Activated CD4-positive, alpha-beta T cell treated with anti-CD3 and anti-CD28 coated beads for 24 hours (primary cell): Measurements from ENCODE around the gene SLC12A7.
"Not testable (repeated sequence)": the region's sequence is repeated elsewhere in the genome, so short reads cannot be mapped to it uniquely, and the experiment has no call there.

Source experiments
- DNase-seq, 2 donors: peaks; one replicate each; pipeline ENCODE4 v3.0.0-alpha.2; 2020; ENCODE audit warnings: low read depth in 2 of 2

The SLC12A7 gene

DNA sequence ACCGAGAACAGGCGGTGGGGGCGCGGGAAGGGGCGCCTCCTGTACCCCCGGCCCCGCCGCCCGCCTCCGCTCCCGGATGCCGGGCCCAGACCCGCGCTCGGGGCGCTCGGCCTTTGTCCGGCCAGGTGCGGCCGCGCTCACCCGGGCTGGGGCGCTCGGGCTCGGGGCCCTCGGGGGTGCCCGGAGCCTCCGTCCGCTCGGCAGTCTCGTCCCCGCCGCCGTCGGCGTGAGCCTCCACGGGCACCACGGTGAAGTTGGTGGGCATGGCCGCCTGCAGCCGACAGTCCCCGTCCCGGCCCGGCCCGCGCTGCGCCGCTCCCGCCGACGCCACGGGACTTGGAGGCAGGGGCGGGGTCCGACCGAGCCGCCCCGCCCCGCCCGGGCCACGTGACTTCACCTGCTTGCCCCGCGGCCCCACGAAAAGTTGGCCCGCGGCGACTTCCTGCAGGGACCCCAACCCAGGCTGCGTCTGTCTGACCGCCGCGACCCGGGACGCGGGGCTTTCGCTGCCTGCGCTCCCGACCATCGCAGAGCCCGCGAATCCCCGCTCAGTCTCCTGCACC lies at the start of gene SLC12A7:
Gene SLC12A7 (minus strand): TSS at position 337 of the 563 bp plus-strand sequence. CDS start 72 bp downstream, at position 265.
- peak; percentile 54 to 61 for DNase-seq

DNA sequence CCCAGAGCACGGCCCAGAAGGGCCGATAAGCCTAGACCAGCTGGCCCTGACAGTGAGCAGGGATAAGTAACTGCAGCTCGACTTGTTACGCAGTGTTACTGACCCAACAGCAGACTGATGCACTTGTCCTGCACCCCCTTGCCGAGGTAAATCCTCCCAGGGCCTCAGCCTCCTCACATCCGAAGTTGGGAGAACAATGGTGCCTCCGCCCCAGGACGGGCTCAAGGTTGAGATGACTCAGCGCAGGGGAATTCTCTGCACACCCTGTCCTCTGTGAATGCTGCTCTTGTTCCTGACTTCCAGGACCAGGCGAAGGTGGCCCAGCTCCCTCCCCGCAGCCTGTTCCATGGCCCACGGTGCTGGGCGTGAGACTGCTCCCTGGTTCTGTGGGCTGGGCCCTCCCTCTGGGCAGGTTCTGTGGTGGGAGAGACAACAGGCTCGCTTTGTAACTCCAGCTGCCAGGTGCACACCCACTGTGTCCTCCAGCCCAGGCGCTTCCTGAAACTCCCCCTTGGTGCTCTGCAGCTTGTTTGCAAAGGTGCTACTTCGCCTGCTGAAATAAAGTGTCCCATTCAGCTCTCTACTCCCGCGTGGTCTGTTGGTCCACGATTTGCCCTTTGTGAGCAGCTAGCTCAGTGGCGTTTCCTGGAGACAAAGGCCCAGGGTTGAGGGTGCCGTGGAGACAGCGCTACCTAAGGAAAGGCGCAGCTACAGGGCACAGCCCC lies 49.4 kb upstream of the SLC12A7 start:
- no peak for DNase-seq

DNA sequence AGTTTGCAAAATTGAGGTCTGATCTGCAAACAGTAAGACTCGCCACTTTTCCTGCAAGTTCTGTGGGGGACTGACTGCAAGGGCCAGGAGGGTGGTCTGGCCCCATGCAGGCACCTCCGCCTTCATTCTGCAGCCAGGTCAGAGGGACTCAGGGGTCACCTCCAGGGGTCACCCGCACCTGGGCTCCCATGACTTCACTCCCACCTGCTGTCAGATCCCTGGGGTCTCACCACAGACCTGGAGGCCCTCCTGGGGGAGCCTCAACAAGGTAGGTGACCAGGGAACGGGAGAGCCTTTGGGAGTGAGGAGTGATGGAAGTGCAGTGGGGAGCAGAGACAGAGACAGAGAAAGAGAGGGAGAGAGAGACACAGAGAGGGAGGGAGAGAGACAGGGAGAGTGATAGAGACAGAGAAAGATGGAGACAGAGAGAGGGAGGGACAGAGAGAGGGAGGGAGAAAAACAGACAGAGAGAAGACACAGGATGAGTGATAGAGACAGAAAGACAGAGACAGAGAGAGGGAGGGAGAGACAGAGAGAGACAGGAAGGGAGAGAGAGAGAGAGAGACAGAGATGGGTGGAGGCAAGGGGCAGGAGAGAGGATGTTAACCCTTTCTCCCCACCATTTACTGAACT lies 48.0 kb upstream of the SLC12A7 start:
- no peak for DNase-seq

DNA sequence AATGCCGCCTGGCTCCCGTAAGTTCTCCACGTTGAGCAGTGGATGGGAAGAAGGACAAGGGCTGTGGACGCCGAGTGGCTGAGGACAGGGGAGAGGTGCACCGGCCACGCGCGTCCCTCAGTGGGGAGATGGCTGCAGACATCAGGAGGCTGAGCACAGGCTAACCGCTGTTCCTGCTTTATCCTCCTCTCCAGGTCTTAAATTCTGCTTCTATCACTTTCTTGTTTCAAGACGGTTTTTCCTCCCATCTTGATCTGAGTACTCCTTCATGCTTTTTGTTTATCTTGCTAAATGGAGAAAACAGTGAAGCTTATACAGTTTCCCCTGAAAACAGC lies 47.4 kb upstream of the SLC12A7 start:
- no peak for DNase-seq

DNA sequence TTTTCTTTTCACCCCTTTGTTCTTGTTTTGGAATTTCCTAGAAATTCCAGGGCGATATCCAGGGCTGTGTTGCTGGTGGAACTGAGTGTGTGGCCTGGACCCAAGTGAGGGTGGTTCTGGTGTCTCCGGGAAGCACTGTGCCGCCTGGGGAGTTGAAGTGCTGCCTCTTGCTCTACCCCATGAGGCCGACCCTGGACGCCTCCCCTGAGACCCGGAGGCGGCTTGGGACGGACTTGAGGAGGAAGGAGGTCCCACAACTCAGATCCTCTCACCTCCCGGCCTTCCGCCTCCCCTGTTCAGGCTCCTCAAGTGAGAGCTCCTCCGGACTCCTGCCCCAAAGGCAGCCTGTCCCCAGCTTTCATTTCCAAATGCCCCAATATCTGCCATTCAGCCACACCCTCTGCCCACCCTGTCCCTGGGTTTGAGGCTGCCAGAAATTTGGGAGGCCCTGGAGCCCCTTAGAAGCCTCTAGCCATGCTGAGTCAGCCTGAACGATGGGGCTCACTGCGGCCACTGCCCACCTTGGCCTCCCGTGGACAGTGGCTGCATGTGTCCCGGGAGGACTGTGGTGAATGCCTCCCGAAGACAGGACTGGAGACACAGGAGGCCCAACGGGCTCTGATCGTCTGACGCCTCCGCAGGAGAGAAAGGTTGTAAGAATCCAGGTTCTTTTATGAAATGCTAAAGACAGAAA lies 46.9 kb upstream of the SLC12A7 start:
- DNase-seq: no peak

DNA sequence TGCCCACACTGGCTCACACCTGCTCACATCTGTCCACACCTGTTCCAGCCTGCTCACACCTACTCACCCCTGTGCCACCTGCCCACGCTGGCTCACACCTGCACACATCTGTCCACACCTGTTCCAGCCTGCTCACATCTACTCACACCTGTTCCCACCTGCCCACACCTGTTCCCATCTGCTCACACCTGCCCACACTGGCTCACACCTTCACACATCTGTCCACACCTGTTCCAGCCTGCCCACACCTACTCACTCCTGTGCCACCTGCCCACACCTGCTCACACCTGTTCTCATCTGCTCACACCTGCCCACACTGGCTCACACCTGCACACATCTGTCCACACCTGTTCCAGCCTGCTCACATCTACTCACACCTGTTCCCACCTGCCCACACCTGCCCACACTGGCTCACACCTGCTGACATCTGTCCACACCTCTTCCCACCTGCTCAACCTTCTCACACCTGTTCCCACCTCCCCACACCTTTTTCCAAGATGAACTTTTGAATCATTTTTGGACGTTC lies 45.7 kb upstream of the SLC12A7 start:
- not testable (repeated sequence) for DNase-seq

DNA sequence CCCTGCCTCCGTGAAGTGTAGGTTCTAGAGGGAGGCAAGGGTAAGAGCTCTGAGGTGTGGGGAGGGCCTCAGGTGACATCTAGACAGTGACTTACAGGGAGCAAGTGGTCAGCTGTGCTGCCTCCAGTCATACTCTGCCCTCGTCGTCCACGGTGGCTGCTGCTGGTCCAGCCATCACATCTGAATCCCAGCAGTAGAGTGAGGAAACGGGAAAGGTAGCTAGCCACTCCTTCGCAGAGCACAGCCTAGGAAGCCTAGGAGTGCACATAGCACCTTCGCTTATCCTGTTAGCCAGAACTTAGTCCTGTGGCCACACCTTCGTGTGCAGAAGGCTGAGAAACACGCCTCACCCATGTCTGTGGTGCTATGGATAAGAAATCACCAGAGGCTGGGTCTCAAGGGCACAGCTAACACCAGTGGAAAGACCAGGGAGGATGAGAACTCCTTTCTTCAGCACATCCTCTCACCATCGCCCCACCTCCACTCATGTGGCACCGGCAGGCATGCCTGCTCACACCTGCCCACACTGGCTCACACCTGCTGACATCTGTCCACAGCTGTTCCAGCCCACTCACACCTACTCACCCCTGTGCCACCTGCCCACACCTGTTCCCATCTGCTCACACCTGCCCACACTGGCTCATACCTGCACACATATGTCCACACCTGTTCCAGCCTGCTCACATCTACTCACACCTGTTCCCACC lies 45.0 kb upstream of the SLC12A7 start:
- DNase-seq: no peak

DNA sequence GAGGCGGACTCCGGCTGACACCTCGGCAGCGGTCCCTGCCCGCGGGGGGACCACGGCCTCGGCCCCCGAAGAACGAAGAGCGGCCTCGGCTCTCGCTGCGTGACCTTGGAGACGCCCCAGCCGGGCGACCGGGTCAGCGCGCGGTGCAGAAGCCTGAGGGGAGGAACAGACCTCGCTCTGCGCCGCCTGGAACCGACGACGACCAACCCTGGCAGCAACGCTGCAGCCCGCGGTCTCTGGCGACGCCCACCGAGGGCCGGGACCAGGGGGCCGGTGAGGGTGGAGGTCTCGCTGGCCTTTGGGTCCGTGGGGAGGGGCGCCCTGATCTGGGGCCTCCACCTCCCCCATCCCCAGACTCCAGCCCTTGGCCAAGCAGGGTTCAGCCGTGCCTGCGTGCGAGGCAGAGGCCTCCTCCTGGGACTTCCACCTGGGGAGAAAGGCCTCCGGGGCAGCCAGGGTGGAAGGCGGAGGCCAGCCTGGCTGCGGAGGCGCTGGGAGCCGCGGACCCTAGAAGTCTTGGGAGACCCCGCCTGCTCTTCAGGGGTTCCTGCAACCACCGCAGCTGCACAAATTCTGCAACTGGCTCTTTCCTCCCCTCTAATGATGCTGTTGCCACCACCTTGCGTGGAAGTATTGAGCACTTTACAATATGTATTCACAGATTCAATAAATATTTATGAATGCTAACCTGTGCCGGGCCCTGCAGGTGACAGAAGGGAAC lies 44.3 kb upstream of the SLC12A7 start:
- DNase-seq: no peak

DNA sequence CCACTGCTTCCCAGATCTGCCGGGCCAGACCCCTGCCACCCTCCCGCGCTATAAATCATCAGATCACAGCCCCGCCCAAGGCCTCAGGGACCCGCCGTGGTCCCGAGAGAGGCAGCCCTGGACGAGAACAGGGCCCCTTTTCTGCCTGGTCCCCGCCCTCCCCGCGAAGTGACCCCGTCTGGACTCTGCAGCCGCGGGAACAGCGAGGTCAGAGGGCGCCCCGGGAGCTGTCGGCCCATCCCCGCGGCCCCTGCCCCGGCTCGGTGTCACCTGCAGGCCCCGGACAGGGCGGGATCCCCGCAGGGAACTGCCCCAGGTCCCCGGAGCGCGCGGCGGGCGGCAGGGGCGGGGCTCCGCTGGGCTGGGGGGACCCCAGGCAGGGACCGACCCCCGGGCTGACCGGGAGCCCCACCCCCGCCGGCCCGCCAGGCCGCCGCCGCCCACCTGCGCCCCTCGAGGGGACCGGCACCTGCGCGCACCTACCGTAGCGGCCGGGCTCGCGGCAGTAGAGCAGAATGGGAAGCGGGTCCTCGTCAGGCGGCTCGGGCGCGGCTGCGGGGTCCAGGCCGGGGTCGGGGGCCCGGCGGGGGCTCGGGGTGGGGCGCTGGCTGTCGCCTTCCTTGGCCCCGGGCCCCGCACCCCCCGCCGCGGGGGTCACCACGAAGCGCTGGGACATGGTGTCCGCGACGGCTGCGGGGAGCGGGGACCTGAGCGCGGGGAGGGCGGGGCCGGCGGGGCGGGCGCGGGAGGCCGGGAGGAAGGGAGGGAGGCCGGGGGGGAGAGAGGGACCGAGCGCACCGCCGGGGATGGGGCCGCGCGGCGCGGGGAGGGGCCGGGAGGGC lies 43.5 kb upstream of the SLC12A7 start:
- DNase-seq: no peak

DNA sequence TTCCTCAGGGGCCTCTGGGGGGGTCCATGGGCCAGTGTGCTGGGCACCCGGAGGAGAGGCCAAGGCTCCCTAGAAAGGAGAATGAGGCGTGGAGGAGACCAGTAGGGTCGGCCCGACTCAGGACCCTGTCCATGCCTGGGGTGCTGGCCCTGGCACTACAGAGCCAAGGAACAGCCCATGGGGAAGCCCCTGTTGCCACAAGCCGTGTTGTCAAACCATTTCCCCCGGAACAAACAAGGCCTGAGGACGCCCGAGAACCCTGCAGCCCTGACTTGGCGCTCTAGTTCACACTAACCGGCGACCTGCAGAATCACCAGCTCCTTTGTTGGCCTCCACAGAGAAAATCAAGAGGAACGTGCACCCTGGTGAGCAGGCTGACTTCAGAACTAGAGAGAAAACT lies 41.6 kb upstream of the SLC12A7 start:
- DNase-seq: no peak

DNA sequence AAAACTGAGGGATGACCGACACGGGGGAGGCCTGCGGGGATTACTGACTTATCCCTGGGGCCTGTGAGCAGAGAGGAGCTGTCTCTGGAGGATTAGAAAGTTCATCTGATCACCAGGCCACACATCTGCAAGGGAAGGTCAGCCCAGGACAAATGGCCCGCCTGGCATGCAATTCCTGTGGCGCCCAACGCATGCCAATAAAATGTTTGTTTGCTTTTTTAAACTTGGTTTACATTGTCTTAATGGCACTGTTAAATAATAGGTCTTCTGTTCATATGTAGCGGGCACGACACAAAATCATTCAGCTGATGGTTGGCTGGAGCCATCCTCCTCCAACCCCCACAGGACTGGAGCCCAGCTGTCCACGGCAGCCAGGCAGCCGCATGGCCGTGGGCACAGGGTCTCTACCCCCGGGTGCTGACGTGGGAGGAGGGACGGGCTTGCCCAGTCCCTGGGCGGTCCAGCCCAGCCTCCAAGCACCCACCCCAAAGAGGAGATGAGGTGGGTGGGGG lies 41.0 kb upstream of the SLC12A7 start:
- no peak for DNase-seq

DNA sequence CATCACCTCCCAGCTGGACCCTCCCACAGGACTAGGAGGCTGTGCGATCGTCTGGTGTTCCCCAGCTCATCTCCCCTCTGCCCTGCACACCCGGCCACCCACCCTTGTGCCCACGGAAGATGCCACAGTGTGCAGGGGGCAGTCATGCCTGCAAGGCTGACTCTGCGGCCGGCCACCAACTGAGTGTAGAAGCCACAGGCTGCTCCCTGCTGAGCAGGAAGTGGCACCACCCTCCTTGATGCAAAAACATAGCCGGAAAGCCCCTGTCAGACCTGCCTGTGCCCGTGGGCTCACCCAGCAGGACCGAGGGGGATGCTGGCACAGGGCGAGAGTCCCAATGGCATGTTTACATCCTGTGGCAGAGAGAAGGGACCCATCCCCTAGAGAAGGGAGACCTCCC lies 40.3 kb upstream of the SLC12A7 start:
- no peak for DNase-seq

DNA sequence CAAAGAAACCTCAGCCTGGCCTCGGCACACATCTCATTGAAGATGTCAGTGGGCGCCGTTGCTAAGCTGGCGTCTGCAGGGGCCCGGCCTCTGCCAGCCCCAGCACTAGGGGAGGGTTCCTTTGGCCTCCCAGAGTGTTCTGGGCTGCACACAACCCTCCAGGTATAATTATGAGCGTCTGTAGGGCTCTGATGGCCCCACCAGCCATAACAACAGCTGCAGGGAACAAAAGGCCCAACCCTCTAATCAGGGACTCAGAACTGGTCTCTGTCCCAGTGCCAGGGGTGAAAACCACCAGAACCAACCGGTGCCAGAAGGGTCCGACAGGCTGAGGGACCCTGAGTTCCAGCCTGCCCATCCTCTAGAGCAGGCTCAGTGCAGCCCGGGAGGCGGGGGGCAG lies 39.5 kb upstream of the SLC12A7 start:
- no peak for DNase-seq

DNA sequence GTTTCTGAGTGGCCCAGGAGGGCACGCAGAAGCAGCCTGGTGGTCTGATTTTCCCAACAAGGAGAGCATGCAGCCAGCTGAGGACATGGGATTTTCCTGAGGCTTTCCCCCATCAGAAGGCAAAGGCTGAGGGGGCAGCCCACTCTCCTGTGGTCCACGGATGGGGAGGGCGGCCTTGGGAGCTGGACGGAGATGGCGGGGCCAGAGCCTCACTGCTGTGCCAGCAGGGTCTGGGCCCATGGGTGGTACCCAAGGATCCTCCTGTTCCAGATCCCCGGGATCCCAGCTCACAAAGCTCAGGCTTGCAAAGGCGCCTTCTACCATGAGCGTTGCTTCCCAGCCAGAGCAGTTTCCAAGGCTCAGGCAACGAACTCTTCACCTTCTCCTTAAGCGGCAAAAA lies 39.0 kb upstream of the SLC12A7 start:
- no peak for DNase-seq

DNA sequence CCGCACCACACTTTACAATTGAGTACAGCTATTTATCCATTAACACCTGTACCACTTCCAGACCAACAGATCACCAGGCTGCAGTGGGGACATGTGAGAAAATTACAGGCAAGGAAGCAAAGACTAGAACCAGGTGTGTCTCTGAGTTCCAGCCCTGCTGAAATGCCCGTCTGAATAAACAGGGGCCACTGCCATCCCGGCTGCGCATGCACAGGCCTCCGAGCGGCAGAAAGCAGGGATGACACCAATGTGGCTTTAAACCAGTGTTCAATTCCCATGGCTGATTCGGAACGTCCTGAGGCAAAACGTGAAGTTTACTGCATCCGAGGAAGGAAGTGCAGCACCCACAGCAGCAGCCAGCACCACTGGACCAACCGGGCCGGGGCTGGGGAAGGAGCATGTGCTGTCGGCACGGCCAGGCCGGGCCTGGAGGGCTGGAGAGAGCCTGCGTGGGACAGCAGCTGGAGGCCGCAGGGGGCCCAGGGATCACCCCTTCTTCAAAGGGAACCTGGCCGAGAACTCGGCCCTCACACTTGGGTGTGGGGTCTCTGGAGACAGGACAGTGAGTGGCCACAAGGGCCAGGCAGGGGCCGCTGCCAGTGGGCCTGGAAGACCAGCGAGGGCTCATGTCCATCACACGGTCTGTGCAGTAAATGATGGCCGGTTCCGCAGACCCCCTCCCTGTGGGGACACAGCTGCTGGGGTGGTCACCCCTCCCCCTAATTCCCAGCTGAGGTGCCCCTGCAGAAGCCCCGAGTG lies 33.0 kb upstream of the SLC12A7 start:
- DNase-seq: no peak

DNA sequence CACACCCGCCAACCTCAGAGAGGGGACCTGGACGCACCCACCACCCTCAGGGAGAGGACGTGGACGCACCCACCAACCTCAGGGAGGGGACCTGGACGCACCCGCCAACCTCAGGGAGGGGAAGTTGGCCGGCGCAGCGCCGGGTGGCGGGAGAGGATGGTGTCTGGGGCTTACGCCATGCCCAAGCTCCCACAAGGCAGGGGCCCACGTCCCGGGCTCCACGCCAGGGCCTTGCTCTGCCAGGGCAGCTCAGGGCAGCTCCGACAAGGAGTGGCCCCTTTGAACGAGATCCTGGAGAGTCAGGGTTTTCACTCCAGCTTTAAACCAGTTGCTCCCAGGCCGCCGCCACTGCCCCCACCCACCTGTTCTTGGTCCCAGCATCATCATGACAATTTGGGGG lies 32.2 kb upstream of the SLC12A7 start:
- no peak for DNase-seq

DNA sequence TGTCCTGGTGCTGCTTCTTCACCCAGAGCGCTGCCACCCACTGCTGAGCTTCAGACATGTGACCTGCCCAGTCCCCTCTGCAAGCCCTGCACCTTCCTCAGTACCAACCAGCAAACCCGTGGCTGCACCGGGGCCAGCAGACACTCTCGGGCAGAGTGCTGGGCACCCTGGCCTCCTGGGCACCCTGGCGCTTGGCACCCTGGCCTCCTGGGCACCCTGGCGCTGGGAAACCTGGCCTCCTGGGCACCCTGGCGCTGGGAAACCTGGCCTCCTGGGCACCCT lies 31.7 kb upstream of the SLC12A7 start:
- DNase-seq: no peak

DNA sequence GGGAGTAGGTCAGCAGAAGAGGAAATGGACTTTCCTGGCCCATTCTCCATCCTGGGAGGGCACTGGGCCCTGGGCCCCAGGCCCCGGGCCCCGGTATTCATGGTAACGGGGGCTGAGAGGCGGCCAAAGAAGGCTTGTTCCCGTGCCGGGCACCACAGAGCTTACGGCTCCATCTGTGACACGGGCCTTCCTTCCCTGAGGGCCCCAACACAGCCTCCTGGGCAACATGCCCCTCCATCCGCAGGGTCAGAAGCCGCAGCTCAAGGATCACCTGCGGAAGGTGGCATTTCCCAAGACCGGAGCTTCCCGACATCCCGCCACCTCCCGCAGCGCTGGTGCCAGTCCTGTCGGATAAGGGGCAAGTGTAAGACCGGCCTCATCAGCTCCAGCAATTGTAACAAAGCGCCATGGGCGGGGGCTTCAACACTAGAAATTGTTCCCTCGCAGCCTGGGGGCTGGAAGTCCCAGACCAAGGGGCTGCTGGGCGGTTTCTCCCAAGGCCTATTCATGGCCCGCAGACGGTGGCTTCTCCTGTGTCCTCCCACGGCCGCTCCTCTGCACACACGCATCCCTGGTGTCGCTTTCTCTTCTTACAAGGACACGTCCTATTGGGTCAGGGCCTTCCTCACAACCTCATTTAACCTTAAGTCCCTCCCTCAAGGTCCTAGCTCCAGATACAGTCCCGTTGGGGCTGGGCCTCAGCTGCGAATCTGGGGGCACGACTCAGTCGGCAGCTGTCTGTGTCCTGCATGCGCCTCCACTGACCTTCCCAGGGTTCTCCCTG lies 31.2 kb upstream of the SLC12A7 start:
- DNase-seq: no peak

DNA sequence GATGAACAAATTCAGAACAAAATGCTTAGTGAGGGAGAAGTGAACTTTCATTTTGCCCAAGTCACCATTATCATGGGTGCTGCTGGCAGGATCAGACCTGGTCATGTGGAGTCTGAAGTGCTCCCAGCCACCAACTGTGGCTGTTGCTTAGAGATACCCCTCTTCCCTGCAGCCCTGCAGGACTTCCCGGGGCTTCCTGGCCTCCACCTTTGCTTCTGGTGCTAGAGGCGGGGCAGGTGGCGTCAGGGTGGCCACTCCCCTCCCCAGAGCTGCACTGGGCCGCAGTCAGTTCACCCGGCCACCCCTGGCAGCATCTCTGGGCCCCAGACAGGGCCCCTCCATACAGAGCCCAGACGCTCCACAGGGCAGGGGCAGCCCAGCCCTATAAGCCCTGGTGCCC lies 30.0 kb upstream of the SLC12A7 start:
- no peak for DNase-seq
